HG03439 (cell line): ENCODE measurements around the gene SPO11.
"Not testable (repeated sequence)": the region's sequence is repeated elsewhere in the genome, so short reads cannot be mapped to it uniquely, and the experiment has no call there.

Experiments
- ATAC-seq: cut with Tn5 transposase; IDR thresholded peaks from one replicate; pipeline ENCODE4 v1.9.1; 2021; ENCODE audit warnings: mild to moderate bottlenecking, moderate library complexity; ENCODE audit not compliant: unreplicated experiment

The SPO11 gene

GRCh38 chr20:57332105-57333089, 2.8 kb downstream of the SPO11 start:
- ATAC-seq = no peak

DNA sequence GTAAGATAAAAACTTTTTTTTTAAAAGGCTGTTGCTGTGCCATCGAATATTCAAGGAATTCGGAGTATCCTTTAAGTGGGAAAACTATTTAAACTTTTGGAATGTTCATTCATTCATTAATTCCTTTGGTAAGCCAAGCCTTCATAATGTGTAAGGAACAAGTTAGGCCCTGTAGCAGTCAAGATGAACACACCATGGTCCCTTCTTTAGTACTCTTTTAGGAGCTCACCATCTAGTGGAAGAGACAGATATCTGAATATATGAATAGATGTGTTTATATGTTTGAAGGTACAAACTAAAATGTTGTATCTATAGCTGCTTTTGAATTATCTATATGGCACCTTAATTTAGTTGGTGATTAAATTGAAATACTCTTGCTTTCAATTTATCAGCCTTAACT, 5.8 kb downstream of the SPO11 start:
- no peak for ATAC-seq

DNA sequence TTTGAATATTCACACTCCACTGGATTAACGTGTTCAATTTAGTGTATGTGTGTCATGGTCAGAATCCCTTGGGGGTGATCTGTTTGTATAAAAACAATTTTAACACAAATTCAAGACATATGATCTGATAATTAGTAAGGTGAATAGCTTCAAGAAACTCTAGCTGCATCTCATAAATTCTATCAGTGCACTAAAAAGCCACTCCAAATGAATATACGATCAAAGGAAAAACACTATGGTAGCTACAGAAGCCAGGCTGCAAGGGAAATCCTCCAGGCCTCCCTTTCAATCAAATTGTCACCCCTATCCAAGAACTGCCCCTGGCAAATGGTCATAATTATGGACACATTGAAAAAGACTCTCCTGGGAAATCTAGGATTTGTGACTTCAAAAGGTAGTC, 12.1 kb downstream of the SPO11 start:
- ATAC-seq = no peak

DNA sequence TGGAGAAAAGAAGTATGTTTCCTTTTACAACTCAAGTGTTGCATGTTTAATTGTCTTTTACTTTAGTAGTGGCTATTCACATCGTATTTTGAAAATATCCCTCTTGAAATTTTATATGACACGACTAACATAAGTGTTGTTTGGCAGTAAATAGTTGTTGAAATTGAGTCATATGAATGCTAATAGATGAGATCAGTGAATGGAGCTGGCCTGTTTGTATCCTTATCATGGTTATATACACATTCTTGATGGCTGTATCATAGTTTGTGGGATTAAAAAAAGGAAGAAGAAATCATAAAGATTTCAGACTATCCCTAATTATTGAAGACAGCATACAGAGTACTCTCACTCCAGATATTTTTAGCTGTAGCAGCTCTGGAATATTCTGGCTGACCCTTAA, 13.2 kb downstream of the SPO11 start:
- no peak for ATAC-seq

GRCh38 chr20:57346477-57346876, 16.9 kb downstream of the SPO11 start:
- ATAC-seq = no peak

DNA sequence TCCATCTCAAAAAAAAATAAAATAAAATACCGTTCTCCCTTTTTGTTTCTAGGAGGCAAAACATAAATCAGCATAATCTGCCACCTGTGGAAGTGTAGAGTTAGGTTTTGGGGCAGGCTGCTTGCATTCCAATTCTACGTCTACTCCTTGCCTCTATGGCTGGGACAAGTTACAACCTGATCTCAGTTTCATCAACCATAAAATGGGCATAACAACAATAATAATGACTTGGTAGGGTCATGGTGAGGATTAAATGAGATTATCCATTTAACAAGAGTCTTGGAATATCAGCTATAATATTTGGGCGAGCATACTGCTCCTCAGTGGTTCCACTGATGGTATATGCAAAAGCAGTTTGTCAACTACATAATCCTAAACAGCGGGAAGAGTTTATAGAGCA, 17.8 kb downstream of the SPO11 start:
- no peak for ATAC-seq

DNA sequence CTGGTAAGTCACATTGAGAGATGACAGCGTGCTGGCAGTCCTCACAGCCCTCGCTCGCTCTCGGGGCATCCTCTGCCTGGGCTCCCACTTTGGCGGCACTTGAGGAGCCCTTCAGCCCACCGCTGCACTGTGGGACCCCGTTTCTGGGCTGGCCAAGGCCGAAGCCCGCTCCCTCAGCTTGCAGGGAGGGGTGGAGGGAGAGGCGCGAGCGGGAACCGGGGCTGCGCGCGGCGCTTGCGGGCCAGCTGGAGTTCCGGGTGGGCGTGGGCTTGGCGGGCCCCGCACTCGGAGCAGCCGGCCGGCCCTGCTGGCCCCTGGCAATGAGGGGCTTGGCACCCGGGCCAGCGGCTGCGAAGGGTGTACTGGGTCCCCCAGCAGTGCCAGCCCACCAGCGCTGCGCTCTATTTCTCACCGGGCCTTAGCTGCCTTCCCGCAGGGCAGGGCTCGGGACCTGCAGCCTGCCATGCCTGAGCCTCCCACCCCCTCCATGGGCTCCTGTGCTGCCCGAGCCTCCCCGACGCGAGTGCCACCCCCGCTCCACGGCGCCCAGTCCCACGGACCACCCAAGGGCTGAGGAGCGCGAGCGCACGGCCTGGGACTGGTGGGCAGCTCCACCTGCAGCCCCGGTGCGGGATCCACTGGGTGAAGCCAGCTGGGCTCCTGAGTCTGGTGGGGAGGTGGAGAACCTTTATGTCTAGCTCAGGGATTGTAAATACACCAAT, 18.8 kb downstream of the SPO11 start:
- not testable (repeated sequence) for ATAC-seq

DNA sequence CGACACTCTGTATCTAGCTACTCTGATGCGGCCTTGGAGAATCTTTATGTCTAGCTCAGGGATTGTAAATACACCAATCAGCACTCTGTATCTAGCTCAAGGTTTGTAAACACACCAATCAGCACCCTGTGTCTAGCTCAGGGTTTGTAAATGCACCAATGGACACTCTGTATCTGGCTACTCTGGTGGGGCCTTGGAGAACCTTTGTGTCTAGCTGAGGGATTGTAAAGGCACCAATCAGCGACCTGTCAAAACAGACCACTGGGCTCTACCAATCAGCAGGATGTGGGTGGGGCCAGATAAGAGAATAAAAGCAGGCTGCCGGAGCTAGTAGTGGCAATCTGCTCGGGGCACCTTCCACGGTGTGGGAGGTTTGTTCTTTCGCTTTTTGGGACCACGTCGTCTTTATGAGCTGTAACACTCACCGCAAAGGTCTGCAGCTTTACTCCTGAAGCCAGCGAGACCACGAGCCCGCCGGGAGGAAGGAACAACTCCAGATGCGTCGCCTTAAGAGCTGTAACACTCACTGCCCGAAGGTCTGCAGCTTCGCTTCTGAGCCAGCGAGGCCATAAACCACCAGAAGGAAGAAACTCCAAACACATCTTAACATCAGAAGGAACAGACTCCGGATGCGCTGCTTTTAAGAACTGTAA, 19.4 kb downstream of the SPO11 start:
- not testable (repeated sequence) for ATAC-seq

GRCh38 chr20:57350081-57350710, 20.6 kb downstream of the SPO11 start:
- ATAC-seq = no peak

GRCh38 chr20:57350726-57351041, 21.1 kb downstream of the SPO11 start:
- ATAC-seq = not testable (repeated sequence)

DNA sequence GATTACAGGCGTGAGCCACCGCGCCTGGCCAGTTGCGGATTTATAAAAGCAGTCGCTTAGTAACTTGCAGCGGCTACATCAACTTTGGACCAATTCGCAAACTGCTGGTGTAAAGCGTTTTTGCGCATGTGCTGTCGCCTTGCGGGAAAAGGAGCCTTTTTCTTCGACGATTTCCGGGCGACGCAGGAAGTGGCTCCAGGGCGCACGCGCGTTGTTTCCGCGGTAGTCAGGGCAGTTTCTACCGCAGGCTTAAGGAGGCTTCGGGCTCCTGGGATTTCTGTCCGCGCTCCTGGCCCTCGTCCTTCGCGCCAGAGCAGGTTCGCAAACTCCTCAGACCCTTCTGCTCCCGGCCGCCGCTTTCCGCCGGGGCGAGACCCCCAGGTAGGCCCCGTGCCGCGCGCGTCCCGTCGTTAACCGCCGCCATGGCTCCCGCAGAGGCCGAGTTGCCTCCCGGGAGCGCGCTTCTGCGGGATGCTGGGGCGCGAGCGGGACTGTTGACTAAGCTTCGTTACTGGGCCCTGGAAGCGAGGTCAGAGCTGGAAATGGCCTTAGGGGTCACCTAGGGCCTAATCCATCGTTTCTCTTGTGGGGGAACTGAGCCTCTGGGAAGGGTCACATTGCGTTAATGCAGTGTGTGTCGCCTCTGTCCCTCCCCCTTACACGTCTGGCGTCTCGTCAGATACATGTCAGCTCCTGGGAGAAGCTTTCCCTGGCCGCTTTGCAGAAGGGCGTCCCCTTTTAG, 21.6 kb downstream of the SPO11 start, which contains the start of gene RAE1:
Gene RAE1, plus strand, starts transcription at position 214 of the 742 bp plus-strand sequence. CDS start 2,784 bp downstream, outside the sequence.
- peak; percentile 82 for ATAC-seq

DNA sequence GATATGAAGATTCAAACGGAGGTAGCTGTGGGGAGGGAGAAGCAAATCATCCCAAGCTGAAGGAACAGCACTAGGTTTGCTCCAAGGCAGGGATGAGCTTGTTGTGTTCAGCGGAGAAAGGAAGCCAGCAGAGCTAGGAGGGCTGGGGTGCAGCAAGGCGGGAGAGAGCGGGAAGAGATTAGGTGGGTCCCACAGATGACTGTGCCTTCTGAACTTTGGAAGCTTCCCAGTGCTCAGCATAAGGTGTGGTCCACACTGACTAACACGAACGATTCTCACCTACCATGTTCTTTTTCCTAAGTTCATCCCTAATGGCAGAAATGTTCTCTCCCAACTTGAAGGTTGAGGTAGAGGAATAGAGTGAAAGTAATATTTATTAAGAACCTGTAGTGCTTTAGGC, 22.7 kb downstream of the SPO11 start:
- no peak for ATAC-seq

DNA sequence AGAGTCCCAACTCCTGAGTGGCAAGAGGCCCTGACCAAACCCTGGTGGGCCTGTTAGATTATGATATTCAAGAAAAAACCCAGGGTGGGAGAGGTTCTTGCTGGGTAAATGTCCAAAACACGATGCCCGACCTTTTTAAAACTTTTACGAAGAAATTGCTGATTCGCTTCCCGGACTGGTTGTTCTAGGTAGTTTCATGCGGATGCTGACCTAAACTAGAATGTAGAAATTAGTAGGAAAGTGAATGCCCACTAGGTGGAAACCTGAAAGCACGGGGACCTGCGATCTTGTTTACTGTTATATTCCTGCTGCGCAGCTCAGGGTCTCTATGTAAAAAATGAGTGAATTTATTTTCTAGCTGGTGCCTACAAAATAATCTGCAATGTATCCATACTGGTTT, 23.7 kb downstream of the SPO11 start:
- ATAC-seq = no peak

DNA sequence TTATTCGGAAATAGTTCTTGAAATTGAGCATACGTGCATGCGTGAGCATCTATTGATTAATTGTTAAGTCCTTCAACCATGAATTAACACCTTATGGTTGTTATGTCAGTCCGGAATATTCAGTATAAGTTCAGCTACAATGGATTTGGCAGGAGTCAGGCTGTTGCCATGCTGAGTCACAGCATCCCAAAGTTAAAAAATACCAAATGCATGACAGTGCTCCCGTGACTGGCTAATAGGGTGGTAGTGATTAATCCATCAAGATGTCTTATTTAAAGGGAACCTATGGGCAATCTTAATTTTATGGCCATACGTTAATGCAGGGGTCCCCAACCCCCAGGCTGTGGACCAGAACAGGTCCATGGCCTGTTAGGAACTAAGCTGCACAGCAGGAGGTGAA, 31.9 kb downstream of the SPO11 start:
- ATAC-seq = no peak

GRCh38 chr20:57364451-57364850, 34.8 kb downstream of the SPO11 start:
- ATAC-seq = no peak

GRCh38 chr20:57369596-57369995, 40.0 kb downstream of the SPO11 start:
- ATAC-seq = no peak

DNA sequence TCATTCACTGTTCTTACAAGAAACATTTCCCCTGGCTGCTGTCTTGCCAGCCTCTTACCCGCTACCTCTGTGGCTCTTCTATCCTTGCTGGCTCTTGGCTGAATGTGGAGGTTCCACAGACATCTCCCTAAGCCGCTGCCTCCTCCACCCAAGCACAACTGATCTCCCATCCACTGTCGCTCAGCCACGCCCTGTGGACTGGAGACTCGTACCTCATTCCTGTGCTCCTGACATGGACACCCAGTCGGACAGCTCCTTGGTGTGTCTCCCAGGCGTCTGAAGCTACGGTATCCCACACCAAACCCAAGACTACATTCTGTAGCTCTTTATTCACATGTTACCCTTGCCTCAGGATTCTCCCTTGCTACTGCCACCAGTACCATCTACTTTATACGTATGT, 40.7 kb downstream of the SPO11 start:
- no peak for ATAC-seq

GRCh38 chr20:57371363-57371762, 41.8 kb downstream of the SPO11 start:
- ATAC-seq = no peak

GRCh38 chr20:57372157-57372556, 42.6 kb downstream of the SPO11 start:
- ATAC-seq = no peak

- no peak for ATAC-seq
Observed at GRCh38 chr20:57372581-57373350, 43.2 kb downstream of the SPO11 start.
